ENCODE results near the gene MIOX.

GRCh38 chr22:50507421-50507990 is 20.8 kb downstream of the MIOX start, which contains the start of gene LMF2:
- TF ChIP-seq EGR1 (IDR thresholded peaks at IDR 0.05) (no peak), YY1 (IDR thresholded peaks at IDR 0.05; ENCODE audit: low read depth) (peak; percentile 79), TEAD4 (IDR thresholded peaks at IDR 0.05) (no peak), ZBTB7A (IDR thresholded peaks at IDR 0.05; ENCODE audit: low read depth) (no peak), EP300 (IDR thresholded peaks at IDR 0.05; ENCODE audit: borderline replicate concordance) (no peak), CREB1 (IDR thresholded peaks at IDR 0.05; ENCODE audit: low read depth) (no peak), TCF12 (IDR thresholded peaks at IDR 0.05; ENCODE audit: low read depth) (no peak), CEBPB (IDR thresholded peaks at IDR 0.05) (no peak), REST (IDR thresholded peaks at IDR 0.05; ENCODE audit: low read depth) (no peak), USF1 (IDR thresholded peaks at IDR 0.05) (no peak), FOXM1 (IDR thresholded peaks at IDR 0.05; ENCODE audit: borderline replicate concordance, low read depth) (no peak), TAF1 (IDR thresholded peaks at IDR 0.05; ENCODE audit: low read depth) (no peak), MAX (IDR thresholded peaks at IDR 0.05) (no peak)

Measured in Ishikawa (cell line).